Activated CD4-positive, alpha-beta T cell treated with anti-CD3 and anti-CD28 coated beads, Interleukin-2, amount 10 ng/mL, durations not matched to agents 7 days and 5 days (primary cell): ENCODE data around the gene LGALS3BP. TPM values are rescaled to one million over a fixed set of nuclear protein-coding genes. Genes with fewer than 3 reads are reported as not detected.

Source experiments
- CTCF ChIA-PET: fragments of 350-600 bp; sonication (Branson Sonifier 250); formaldehyde crosslinking; loops from one replicate; lab custom pipeline; 2021; ENCODE audit warnings: antibody characterized with exemption; lab: Charles Lee
- POLR2A ChIA-PET: fragments of 350-600 bp; sonication (Branson Sonifier 250); formaldehyde crosslinking; loops from one replicate; lab custom pipeline; 2021; ENCODE audit warnings: antibody characterized with exemption; lab: Charles Lee
- DNase-seq: peaks from one replicate; pipeline ENCODE4 v3.0.0-alpha.2; 2020
- H3K27ac Mint-ChIP-seq: one replicate; pipeline ENCODE4 v1.8.0; 2021; ENCODE audit warnings: mild to moderate bottlenecking, moderate library complexity, mixed read lengths
- H3K27me3 Mint-ChIP-seq: one replicate; pipeline ENCODE4 v1.8.0; 2021; ENCODE audit warnings: mixed read lengths
- H3K36me3 Mint-ChIP-seq: one replicate; pipeline ENCODE4 v1.8.0; 2021; ENCODE audit warnings: low read depth, mixed read lengths
- H3K4me1 Mint-ChIP-seq: one replicate; pipeline ENCODE4 v1.8.0; 2021; ENCODE audit warnings: mixed read lengths
- H3K4me3 Mint-ChIP-seq: one replicate; pipeline ENCODE4 v1.8.0; 2021; ENCODE audit warnings: mild to moderate bottlenecking, moderate library complexity, mixed read lengths
- H3K9me3 Mint-ChIP-seq: one replicate; pipeline ENCODE4 v1.8.0; 2021; ENCODE audit warnings: mixed read lengths
- total RNA-seq, 2 experiments: library from RNA; stranded (reverse); gene quantifications; one replicate each; pipeline ENCODE4 v1.2.3, GENCODE V29; 2021

The LGALS3BP gene
- total RNA-seq, 2 experiments from 2014 or later: 269 to 284 TPM

GRCh38 chr17:78993241-78993956, 13.7 kb upstream of the LGALS3BP start:
- H3K27ac Mint-ChIP-seq: peak overlapping the region; percentile 60
- H3K27me3 Mint-ChIP-seq: no peaks in the 10 kb centered on the region
- DNase-seq: peak; percentile 63
- ChIA-PET CTCF (no interaction called here), POLR2A (no interaction called here)
- H3K4me3 Mint-ChIP-seq: no peak overlapping the region
- peaks cover 44% of the 10 kb centered on the region for H3K36me3 Mint-ChIP-seq
- no peaks in the 10 kb centered on the region for H3K9me3 Mint-ChIP-seq
- H3K4me1 Mint-ChIP-seq: peaks cover 4% of the 10 kb centered on the region

GRCh38 chr17:78992542-78993212, 13.0 kb upstream of the LGALS3BP start:
- Mint-ChIP-seq H3K4me1 (peaks cover 4% of the 10 kb centered on the region), H3K36me3 (peaks cover 40% of the 10 kb centered on the region)

GRCh38 chr17:78991906-78992532, 12.3 kb upstream of the LGALS3BP start:
- Mint-ChIP-seq H3K27me3 (no peaks in the 10 kb centered on the region), H3K36me3 (peaks cover 38% of the 10 kb centered on the region), H3K4me1 (peaks cover 6% of the 10 kb centered on the region), H3K9me3 (no peaks in the 10 kb centered on the region), H3K4me3 (no peak overlapping the region), H3K27ac (no peak overlapping the region)
- DNase-seq: no peak
- CTCF ChIA-PET: interaction anchor here (1.3 kb wide), 1 partner anchor 9 kb away, joined by 3 read pairs; no protein-coding TSS in a partner anchor
- POLR2A ChIA-PET: no interaction called here

More at GRCh38 chr17:78992542-78993212, 13.0 kb upstream of the LGALS3BP start:
- Mint-ChIP-seq H3K27me3 (no peaks in the 10 kb centered on the region), H3K4me3 (no peak overlapping the region), H3K27ac (peak overlapping the region; percentile 60), H3K9me3 (no peaks in the 10 kb centered on the region)
- ChIA-PET CTCF (interaction anchor here (1.3 kb wide), 1 partner anchor 8 kb away, joined by 3 read pairs; no protein-coding TSS in a partner anchor), POLR2A (no interaction called here)
- no peak for DNase-seq

- Mint-ChIP-seq H3K27me3 (no peaks in the 10 kb centered on the region), H3K9me3 (no peaks in the 10 kb centered on the region), H3K36me3 (peaks cover 32% of the 10 kb centered on the region), H3K27ac (no peak overlapping the region), H3K4me3 (no peak overlapping the region), H3K4me1 (peaks cover 14% of the 10 kb centered on the region)
- ChIA-PET CTCF (interaction anchor here (0.8 to 1.3 kb wide), 2 partner anchors 10 to 117 kb away, joined by 3 to 4 read pairs; no protein-coding TSS in a partner anchor), POLR2A (no interaction called here)
- no peak for DNase-seq
Observed at GRCh38 chr17:78991017-78991738, 11.5 kb upstream of the LGALS3BP start.

- H3K9me3 Mint-ChIP-seq: no peaks in the 10 kb centered on the region
- no peaks in the 10 kb centered on the region for H3K27me3 Mint-ChIP-seq
- H3K4me3 Mint-ChIP-seq: no peak overlapping the region
- H3K4me1 Mint-ChIP-seq: peaks cover 19% of the 10 kb centered on the region
- ChIA-PET POLR2A (no interaction called here), CTCF (interaction anchor here (0.8 kb wide), 1 partner anchor 116 kb away, joined by 4 read pairs; no protein-coding TSS in a partner anchor)
- no peak overlapping the region for H3K27ac Mint-ChIP-seq
- DNase-seq: no peak
- H3K36me3 Mint-ChIP-seq: peaks cover 29% of the 10 kb centered on the region
Observed at GRCh38 chr17:78990349-78991016, 10.8 kb upstream of the LGALS3BP start.

GRCh38 chr17:78988152-78988551, 8.4 kb upstream of the LGALS3BP start:
- ChIA-PET POLR2A (no interaction called here), CTCF (interaction anchor here (0.7 kb wide), 1 partner anchor 87 kb away, joined by 4 read pairs; no protein-coding TSS in a partner anchor)
- Mint-ChIP-seq H3K27ac (no peak overlapping the region), H3K4me1 (peaks cover 17% of the 10 kb centered on the region), H3K36me3 (peaks cover 22% of the 10 kb centered on the region), H3K9me3 (no peaks in the 10 kb centered on the region), H3K4me3 (no peak overlapping the region), H3K27me3 (no peaks in the 10 kb centered on the region)
- no peak for DNase-seq

- no peak for DNase-seq
- POLR2A ChIA-PET: interaction anchor here (0.6 kb wide), 1 partner anchor 103 kb away, joined by 3 read pairs; no protein-coding TSS in a partner anchor
- Mint-ChIP-seq H3K9me3 (no peaks in the 10 kb centered on the region), H3K4me3 (peak overlapping the region; percentile 22), H3K27ac (peak overlapping the region; percentile 74), H3K36me3 (peaks cover 15% of the 10 kb centered on the region), H3K27me3 (no peaks in the 10 kb centered on the region), H3K4me1 (peaks cover 15% of the 10 kb centered on the region)
- CTCF ChIA-PET: interaction anchor here (1.5 kb wide), 1 partner anchor 10 kb away, joined by 4 read pairs; no protein-coding TSS in a partner anchor
Observed at GRCh38 chr17:78986649-78987328, 7.1 kb upstream of the LGALS3BP start.

- ChIA-PET POLR2A (no interaction called here), CTCF (interaction anchor here (0.6 to 1.5 kb wide), 3 partner anchors 9 to 1092 kb away, joined by 3 to 4 read pairs (median 3); no protein-coding TSS in a partner anchor)
- Mint-ChIP-seq H3K27me3 (no peaks in the 10 kb centered on the region), H3K4me1 (peaks cover 15% of the 10 kb centered on the region), H3K27ac (peak overlapping the region; percentile 25), H3K4me3 (no peak overlapping the region), H3K9me3 (no peaks in the 10 kb centered on the region), H3K36me3 (peaks cover 9% of the 10 kb centered on the region)
- DNase-seq: peak; percentile 46
Observed at GRCh38 chr17:78986048-78986648, 6.4 kb upstream of the LGALS3BP start.

GRCh38 chr17:78985395-78985794, 5.7 kb upstream of the LGALS3BP start:
- H3K27ac Mint-ChIP-seq: no peak overlapping the region
- peaks cover 16% of the 10 kb centered on the region for H3K4me1 Mint-ChIP-seq
- ChIA-PET POLR2A (no interaction called here), CTCF (interaction anchor here (0.6 to 1.5 kb wide), 2 partner anchors 8 to 1093 kb away, joined by 3 to 4 read pairs; no protein-coding TSS in a partner anchor)
- H3K27me3 Mint-ChIP-seq: no peaks in the 10 kb centered on the region
- no peak overlapping the region for H3K4me3 Mint-ChIP-seq
- no peak for DNase-seq
- H3K9me3 Mint-ChIP-seq: no peaks in the 10 kb centered on the region
- peaks cover 6% of the 10 kb centered on the region for H3K36me3 Mint-ChIP-seq

- no peak for DNase-seq
- no peak overlapping the region for H3K4me3 Mint-ChIP-seq
- ChIA-PET CTCF (interaction anchor here (0.8 to 1.8 kb wide), 3 partner anchors 9 to 26 kb away, joined by 4 to 7 read pairs (median 4); no protein-coding TSS in a partner anchor), POLR2A (no interaction called here)
- H3K36me3 Mint-ChIP-seq: peaks cover 8% of the 10 kb centered on the region
- H3K9me3 Mint-ChIP-seq: no peaks in the 10 kb centered on the region
- H3K4me1 Mint-ChIP-seq: peaks cover 29% of the 10 kb centered on the region
- H3K27me3 Mint-ChIP-seq: no peaks in the 10 kb centered on the region
- peak overlapping the region; percentile 25 for H3K27ac Mint-ChIP-seq
Observed at GRCh38 chr17:78981010-78981888, 1.5 kb upstream of the LGALS3BP start.
